Measurements from ENCODE around the gene ARL2BP. TPM values are rescaled to one million over a fixed set of nuclear protein-coding genes. Genes with fewer than 3 reads are reported as not detected.

Gene ARL2BP
- total and polyA plus RNA-seq, 2 of the 4 experiments (the other 2 are of a cell fraction): 46.9 to 73.7 TPM

DNA sequence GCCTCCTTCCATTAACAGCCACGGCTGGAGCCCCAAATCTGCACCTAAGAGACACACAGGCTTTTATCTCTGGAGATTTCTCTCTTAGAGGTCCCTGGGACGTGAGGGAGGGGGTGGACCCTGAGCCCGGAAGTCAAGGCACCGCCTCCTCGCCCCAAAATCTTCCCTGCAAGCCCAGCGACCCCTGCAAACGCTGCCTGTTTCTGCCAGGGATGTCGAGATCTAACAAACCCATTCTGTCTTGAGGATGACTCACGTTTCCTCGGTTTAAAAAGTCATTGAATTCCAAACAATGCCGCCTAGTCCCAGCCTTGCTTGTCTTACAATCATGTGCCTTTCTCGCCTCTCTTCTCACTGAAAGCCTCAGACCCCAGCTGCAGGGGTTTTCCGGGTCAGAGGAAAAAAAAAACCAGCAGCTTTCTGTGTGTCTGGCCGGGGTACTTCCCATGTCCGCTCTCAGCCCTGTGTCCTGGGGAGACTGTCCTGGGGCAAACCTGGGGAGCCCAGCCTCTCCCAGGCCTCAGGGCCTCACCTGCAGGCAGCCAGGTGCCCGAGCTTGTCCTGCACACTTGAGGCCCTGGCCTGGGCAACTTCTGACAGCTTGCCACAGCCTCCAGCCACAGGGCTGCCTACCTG, 15.4 kb downstream of the ARL2BP start:
- Histone ChIP-seq H3K79me1 (ENCODE audit: low read depth in 1 of 2, low read length in 2 of 2) (no peaks in the 10 kb centered on the region), H2BK120ac (ENCODE audit: low read depth, low read length) (0 out of 2 replicates have a peak overlapping the region, but pooled peaks have one; percentile 36), H2AK5ac (ENCODE audit: low read depth, low read length) (peak overlapping the region; percentile 28; the same call in 1 of the 2 replicates), H3K18ac (ENCODE audit: low read depth, low read length) (no peak overlapping the region; the same call in 1 of the 2 replicates), H3K23ac (ENCODE audit: low read depth, low read length) (no peak overlapping the region), H3K27me3 (ENCODE audit: control insufficient read depth, insufficient read depth, low read length) (0 out of 2 replicates have a peak, but pooled peaks cover under 1% of the 10 kb centered on the region), H4K91ac (ENCODE audit: insufficient read depth, low read depth, low read length) (0 out of 2 replicates have a peak overlapping the region, but pooled peaks have one; percentile 14), H3K56ac (ENCODE audit: extremely low read depth, insufficient read depth, low read length) (no peak overlapping the region), H3K4me2 (ENCODE audit: low read depth, low read length) (peak overlapping the region; percentile 51), H4K20me1 (ENCODE audit: insufficient read depth, low read length) (no peaks in the 10 kb centered on the region), H3K36me3 (ENCODE audit: control insufficient read depth, insufficient read depth, low read length) (peaks cover 4% of the 10 kb centered on the region), H3K4ac (ENCODE audit: low read depth, low read length) (peak overlapping the region; percentile 9; the same call in 1 of the 2 replicates), H3K4me3 (ENCODE audit: insufficient read depth, low read depth, low read length) (no peak overlapping the region), H3K9ac (ENCODE audit: low read depth, low read length) (no peak overlapping the region), H4K5ac (ENCODE audit: low read depth, low read length) (no peak overlapping the region; the same call in 1 of the 2 replicates), H3K14ac (replicated peaks; ENCODE audit: low read depth, low read length) (no peak overlapping the region), H3K4me1 (ENCODE audit: control insufficient read depth, insufficient read depth, low read length) (peaks cover 7% of the 10 kb centered on the region; the same call in 1 of the 2 replicates), H2AK9ac (replicated peaks; ENCODE audit: low read depth, low read length, poor library complexity) (peak overlapping the region; percentile 53), H2BK15ac (ENCODE audit: low read depth, low read length) (no peak overlapping the region), H4K8ac (ENCODE audit: low read depth in 2 of 2, low read length in 2 of 2) (peak overlapping the region in 1 of 2 experiments; percentile 59; a peak in 1 of 4 replicates), H3K9me3 (ENCODE audit: control insufficient read depth, insufficient read depth, low read length) (no peaks in the 10 kb centered on the region), H2AFZ (replicated peaks; ENCODE audit: low read length, poor library complexity) (peak overlapping the region; percentile 88), H2BK20ac (ENCODE audit: low read depth, low read length) (peak overlapping the region; percentile 40; the same call in 1 of the 2 replicates), H2BK5ac (ENCODE audit: low read depth, low read length, poor library complexity, severe bottlenecking) (no peak overlapping the region), H3K9me1 (ENCODE audit: insufficient read depth, low read length) (peaks cover 4% of the 10 kb centered on the region; the same call in 1 of the 2 replicates), H3K27ac (ENCODE audit: insufficient read depth, low read length) (no peak overlapping the region; the same call in 1 of the 2 replicates)
- ATAC-seq (ENCODE audit: low read depth): peak; percentile 94
- in situ Hi-C loops (cut with MboI; ENCODE audit: low sequenced_read_pairs) (no loop called here), intact Hi-C loops (cut with micrococcal nuclease) (no loop called here), dilution Hi-C loops (cut with HindIII; ENCODE audit: low sequenced_read_pairs, unreplicated experiment) (no loop called here)
- ChIA-PET CTCF (no interaction called here), POLR2A (ENCODE audit: unreplicated experiment) (no interaction called here)
- TF ChIP-seq BHLHE40 (IDR thresholded peaks at IDR 0.05; ENCODE audit: low read depth, low read length) (peak; percentile 84), CEBPB (IDR thresholded peaks at IDR 0.05; ENCODE audit: low read depth, low read length) (no peak), FOS (IDR thresholded peaks at IDR 0.05; ENCODE audit: low read depth, low read length) (peak; percentile 58), SMC3 (IDR thresholded peaks at IDR 0.05; ENCODE audit: low read depth, low read length) (no peak), MXI1 (IDR thresholded peaks at IDR 0.05; ENCODE audit: borderline replicate concordance, low read depth, low read length) (0 out of 2 replicates have a peak, but pooled peaks have one; percentile 27), POLR2A (IDR thresholded peaks at IDR 0.05; ENCODE audit: low read depth, low read length) (no peak)
- peak; percentile 82 for DNase-seq
- WGBS, 2 experiments (ENCODE audit: extremely low coverage in 2 of 2, insufficient read length in 1 of 2): 13% methylated on average over 6 of the region's 16 CpGs; no CpG with 5 or more reads in 1 of the 2 experiments
- no TSS peak for BruUV-seq (replicated peaks)
